ENCODE measurements around the gene CELSR1.

CELSR1 gene

DNA sequence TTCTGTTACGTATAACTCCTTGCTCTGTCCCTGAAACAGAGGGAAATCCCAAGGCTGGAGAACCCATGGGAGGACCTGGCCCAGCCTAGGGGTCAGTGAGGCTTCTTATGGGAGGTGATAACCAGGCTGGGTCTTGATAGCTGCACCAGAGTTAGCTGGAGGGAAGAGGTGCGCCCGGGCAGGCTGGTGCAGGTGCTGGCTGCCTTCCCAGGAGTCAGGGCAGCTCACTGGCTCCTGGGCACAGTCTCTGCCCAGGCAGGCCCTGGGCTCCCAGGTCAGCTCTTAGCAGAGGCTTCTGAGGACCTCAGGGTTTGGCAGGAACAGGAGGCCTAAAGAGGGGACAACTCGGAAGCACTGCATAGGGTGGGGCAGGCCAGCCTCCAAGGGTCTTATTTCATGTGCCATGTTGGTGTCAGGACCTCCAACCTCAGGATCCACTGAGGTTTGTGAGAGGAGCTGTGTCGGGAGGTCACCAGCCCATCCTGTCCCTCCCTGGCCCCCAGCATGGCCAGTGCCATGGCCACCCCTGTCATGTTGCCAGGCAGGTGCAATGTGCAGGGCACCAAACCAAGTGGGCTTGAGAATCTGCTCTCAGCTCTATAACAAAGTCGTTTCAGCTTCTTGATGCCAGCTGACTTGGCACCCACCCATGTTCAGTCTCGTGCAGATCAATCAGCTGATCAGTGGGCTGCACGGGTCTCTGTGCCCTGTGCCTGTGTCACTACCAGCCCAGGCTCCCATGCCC, 20.5 kb upstream of the CELSR1 start:
- FAIRE-seq, result no peak
- TF ChIP-seq, protein P1, sequence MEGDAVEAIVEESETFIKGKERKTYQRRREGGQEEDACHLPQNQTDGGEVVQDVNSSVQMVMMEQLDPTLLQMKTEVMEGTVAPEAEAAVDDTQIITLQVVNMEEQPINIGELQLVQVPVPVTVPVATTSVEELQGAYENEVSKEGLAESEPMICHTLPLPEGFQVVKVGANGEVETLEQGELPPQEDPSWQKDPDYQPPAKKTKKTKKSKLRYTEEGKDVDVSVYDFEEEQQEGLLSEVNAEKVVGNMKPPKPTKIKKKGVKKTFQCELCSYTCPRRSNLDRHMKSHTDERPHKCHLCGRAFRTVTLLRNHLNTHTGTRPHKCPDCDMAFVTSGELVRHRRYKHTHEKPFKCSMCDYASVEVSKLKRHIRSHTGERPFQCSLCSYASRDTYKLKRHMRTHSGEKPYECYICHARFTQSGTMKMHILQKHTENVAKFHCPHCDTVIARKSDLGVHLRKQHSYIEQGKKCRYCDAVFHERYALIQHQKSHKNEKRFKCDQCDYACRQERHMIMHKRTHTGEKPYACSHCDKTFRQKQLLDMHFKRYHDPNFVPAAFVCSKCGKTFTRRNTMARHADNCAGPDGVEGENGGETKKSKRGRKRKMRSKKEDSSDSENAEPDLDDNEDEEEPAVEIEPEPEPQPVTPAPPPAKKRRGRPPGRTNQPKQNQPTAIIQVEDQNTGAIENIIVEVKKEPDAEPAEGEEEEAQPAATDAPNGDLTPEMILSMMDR (IDR thresholded peaks at IDR 0.05; ENCODE audit: insufficient read depth, missing control alignments), result no peak
- DNase-seq (ENCODE audit: insufficient read length, low spot score), result no peak

DNA sequence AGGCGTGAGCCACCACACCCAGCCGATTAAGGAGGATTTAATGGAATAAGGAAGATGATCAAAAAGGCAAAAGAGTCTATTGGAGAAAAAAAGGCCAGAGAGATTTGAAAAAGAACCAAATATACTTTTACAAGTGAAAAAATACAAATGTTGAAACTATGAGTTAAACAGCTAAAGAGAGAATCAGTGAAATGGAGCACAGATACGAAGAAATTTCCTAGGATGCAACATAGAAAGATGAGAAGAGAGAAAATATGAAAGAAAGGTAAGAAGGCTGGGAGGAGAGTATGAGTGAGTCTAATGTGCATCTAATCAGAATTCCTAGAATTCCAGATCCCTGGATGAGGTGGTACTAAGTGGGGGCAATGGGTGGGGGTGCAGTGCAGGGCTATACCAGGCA, 19.4 kb upstream of the CELSR1 start:
- TF ChIP-seq, protein P1 (IDR thresholded peaks at IDR 0.05; ENCODE audit: insufficient read depth, missing control alignments), result no peak
- FAIRE-seq (no peak), DNase-seq (ENCODE audit: insufficient read length, low spot score) (no peak)

DNA sequence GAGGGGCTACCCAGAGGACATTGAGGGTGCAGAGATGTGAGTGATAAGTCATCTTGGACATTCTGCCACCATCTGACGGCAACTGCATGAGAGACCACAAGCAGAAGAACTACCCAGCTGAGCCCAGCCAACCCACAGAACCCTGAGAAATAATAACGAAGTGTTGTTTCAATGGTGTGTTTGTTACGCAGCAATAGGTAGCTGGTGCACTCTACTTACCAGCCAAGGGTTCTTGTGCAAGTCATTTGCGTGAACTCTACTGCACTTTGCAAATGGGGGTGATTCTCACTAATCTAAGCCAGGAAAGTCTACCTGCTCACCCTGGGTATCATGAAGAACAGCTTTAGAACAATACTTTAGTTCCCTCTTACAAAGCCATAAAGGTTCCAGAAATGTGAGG, 15.8 kb upstream of the CELSR1 start:
- DNase-seq (ENCODE audit: insufficient read length, low spot score) (no peak), FAIRE-seq (no peak)
- TF ChIP-seq, protein P1 (IDR thresholded peaks at IDR 0.05; ENCODE audit: insufficient read depth, missing control alignments), result no peak

DNA sequence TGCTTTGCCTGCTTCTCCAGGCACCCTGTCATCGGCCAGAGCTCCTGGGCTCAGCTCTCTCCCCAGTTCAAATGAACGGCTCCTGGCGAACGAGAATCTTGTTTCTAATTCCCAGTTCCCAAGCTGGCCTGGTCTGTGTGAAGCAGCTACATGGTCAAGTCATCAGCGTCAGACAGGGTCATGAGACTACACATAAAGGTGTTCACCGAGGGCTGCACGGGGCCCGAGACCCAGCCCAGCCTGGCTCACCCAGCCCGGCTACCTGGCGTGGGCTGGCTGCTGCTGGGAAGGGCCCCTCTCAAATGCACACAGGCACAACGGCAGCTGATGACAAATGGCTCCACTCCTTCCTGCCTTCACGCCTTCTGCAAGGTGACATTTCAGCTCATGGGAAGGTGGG, 14.6 kb upstream of the CELSR1 start:
- DNase-seq (ENCODE audit: insufficient read length, low spot score) (no peak), FAIRE-seq (no peak)
- TF ChIP-seq, protein P1 (IDR thresholded peaks at IDR 0.05; ENCODE audit: insufficient read depth, missing control alignments), result no peak

DNA sequence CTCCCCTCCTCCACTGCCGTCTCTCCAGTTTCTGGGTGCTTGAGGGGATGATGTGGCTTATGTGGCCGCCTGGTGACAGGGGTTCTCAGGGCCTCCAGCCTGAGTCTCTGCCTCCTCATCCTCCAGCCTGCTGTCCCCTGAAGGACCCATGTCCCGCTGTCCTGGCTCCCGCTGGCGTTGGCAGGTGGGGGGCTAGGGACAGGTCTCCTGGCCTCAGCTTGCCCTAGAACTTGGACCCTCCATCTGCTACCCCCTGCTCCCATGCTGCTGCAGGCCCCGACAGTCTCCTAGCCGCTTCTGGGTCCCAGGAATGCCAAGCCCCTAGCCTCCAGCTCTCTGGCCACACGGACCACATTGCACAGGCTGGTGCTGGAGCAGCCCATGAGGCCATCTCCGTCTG, 13.9 kb upstream of the CELSR1 start:
- TF ChIP-seq, protein P1 (IDR thresholded peaks at IDR 0.05; ENCODE audit: insufficient read depth, missing control alignments), result no peak
- FAIRE-seq (no peak), DNase-seq (ENCODE audit: insufficient read length, low spot score) (no peak)

DNA sequence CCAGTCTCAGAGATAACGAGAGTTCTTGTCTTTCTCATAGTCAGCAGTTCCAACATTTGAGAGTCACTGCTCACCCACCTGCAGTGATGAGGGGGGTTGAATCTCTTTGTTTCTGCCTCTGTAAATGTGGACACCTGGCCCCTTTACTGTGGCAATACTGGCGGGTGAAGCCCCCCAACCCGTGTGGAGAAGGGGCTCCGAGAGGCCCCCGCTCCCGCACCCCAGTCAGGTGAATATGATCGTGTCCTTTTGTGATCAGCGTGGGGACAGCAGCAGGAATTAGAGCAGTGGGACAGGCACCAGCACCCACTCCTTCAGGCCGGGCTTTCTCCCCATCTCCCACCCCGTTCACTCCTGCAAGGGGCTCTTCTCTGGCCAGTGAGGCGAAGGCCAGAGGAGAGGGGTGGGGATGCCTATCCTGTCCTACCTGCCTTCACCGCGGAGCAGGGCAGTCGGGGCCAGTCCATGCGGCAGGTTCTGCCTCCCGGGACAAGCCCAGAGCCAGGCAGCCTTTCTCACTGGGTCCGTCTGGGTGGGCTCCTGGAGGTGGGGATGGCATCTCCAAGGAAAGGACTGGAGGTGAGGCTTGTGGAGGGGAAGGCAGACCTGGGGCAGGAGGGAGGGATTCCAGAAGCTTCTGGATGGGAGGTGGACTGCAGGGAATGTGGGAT, 12.7 kb upstream of the CELSR1 start:
- FAIRE-seq (no peak), DNase-seq (ENCODE audit: insufficient read length, low spot score) (no peak)
- TF ChIP-seq, protein P1 (IDR thresholded peaks at IDR 0.05; ENCODE audit: insufficient read depth, missing control alignments), result no peak

DNA sequence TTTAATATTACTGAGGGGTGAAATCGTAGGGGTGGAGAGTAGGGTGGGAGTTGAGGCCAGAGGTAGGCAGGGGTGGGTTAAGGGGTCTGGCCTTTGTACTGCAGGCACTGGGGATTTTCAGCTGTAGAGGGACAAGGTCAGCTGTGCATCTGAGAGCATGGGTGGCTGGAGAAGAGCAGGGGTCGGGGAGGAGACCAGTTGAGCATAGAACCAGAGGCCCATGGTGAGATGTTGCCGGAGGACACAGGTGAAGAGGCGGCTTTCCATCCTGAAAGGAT, 12.1 kb upstream of the CELSR1 start:
- TF ChIP-seq, protein P1 (IDR thresholded peaks at IDR 0.05; ENCODE audit: insufficient read depth, missing control alignments), result no peak
- FAIRE-seq (no peak), DNase-seq (ENCODE audit: insufficient read length, low spot score) (no peak)
